Loucy (cell line): ENCODE measurements around the gene KLHL3.

ENCODE experiments used
- H2AFZ ChIP-seq: fragments of 200-600 bp; sonication (generic); 2 replicates; pipeline ENCODE4 v1.6.0; 2016; ENCODE audit warnings: antibody characterized with exemption, mild to moderate bottlenecking, low read length, moderate library complexity
- H3F3A ChIP-seq: fragments of 200-600 bp; 2 replicates; pipeline ENCODE4 v1.6.0; 2016; ENCODE audit warnings: antibody characterized with exemption, low read depth, mild to moderate bottlenecking
- H3K27me3 ChIP-seq: fragments of 200-600 bp; sonication (generic); 2 replicates; pipeline ENCODE4 v1.6.1; 2014; ENCODE audit warnings: low read length, mild to moderate bottlenecking; ENCODE audit not compliant: insufficient read depth, poor library complexity, severe bottlenecking
- H3K36me3 ChIP-seq: fragments of 200-600 bp; sonication (generic); 2 replicates; pipeline ENCODE4 v1.6.1; 2016; ENCODE audit warnings: low read length; ENCODE audit not compliant: insufficient read depth
- H3K4me1 ChIP-seq: fragments of 200-600 bp; sonication (generic); 2 replicates; pipeline ENCODE4 v1.5.1; 2014; ENCODE audit warnings: low read length, mild to moderate bottlenecking; ENCODE audit not compliant: insufficient read depth, poor library complexity, severe bottlenecking
- H3K4me2 ChIP-seq: fragments of 200-600 bp; sonication (generic); 2 replicates; pipeline ENCODE4 v1.6.0; 2014; ENCODE audit warnings: antibody characterized with exemption, low read length, low read depth, mild to moderate bottlenecking; ENCODE audit not compliant: poor library complexity, severe bottlenecking
- H3K4me3 ChIP-seq: fragments of 200-600 bp; sonication (generic); 2 replicates; pipeline ENCODE4 v1.5.1; 2014; ENCODE audit warnings: low read length, mild to moderate bottlenecking, mixed read lengths; ENCODE audit not compliant: poor library complexity, severe bottlenecking
- H3K79me2 ChIP-seq: fragments of 200-600 bp; sonication (generic); 2 replicates; pipeline ENCODE4 v1.6.1; 2014; ENCODE audit warnings: low read length; ENCODE audit not compliant: insufficient read depth
- H3K9ac ChIP-seq: fragments of 200-600 bp; sonication (generic); 2 replicates; pipeline ENCODE4 v1.6.0; 2014; ENCODE audit warnings: mild to moderate bottlenecking, low read depth, low read length, moderate library complexity; ENCODE audit not compliant: poor library complexity, severe bottlenecking
- H3K9me2 ChIP-seq: fragments of 200-600 bp; sonication (generic); replicated peaks from 2 replicates; pipeline ENCODE4 v1.6.1; 2016; ENCODE audit warnings: low read depth, low read length, mixed read lengths
- H3K9me3 ChIP-seq: fragments of 200-600 bp; sonication (generic); 2 replicates; pipeline ENCODE4 v1.6.1; 2014; ENCODE audit warnings: mild to moderate bottlenecking, antibody characterized with exemption, low read length, low read depth; ENCODE audit not compliant: insufficient read depth
- H4K20me1 ChIP-seq: fragments of 200-600 bp; sonication (generic); 2 replicates; pipeline ENCODE4 v1.6.0; 2014; ENCODE audit warnings: antibody characterized with exemption, low read length, mild to moderate bottlenecking; ENCODE audit not compliant: insufficient read depth, poor library complexity, severe bottlenecking
- CTCF ChIP-seq: fragments of 200-600 bp; sonication (generic); conservative IDR thresholded peaks from 2 replicates; pipeline ENCODE4 v1.5.1; 2014; ENCODE audit warnings: mild to moderate bottlenecking, antibody characterized with exemption, low read length
- EZH2phosphoT487 ChIP-seq: fragments of 200-600 bp; IDR thresholded peaks from 2 replicates; pipeline ENCODE4 v1.6.1; 2018; ENCODE audit warnings: antibody characterized with exemption, mild to moderate bottlenecking, moderate library complexity, borderline replicate concordance

KLHL3 gene

GRCh38 chr5:137727623-137728022, 8.3 kb downstream of the KLHL3 start:
- TF ChIP-seq CTCF (no peak), EZH2phosphoT487 (no peak)
- Histone ChIP-seq H4K20me1 (no peaks in the 10 kb centered on the region), H3K9me2 (no peaks in the 10 kb centered on the region)

DNA sequence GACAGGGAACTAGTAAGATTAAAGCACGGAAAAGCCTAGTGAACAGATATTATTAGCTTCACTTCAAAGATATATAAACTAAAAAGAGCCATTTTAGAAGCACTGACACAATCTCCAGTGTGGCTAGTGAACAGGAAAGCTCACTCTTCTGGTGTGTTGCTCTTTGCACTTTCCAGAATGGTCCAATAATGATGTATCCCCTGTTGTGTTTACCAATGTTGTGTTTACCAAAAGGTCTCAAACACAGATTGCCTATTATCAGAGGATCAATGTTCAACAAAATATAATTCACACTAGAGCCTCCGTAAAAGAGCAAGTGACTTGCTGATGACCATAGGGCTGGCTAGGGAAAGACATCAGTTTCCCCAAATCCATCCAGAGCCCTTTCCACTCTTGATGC, 11.6 kb downstream of the KLHL3 start:
- no peak for TF ChIP-seq CTCF
- TF ChIP-seq EZH2phosphoT487: no peak
- Histone ChIP-seq H3K36me3 (peaks cover 3% of the 10 kb centered on the region; the same call in 1 of the 2 replicates), H3K4me2 (no peak overlapping the region), H3K79me2 (peaks cover 11% of the 10 kb centered on the region; the same call in 1 of the 2 replicates), H3K4me1 (peaks cover 18% of the 10 kb centered on the region), H3K9ac (no peak overlapping the region), H3F3A (no peaks in the 10 kb centered on the region), H3K27me3 (no peaks in the 10 kb centered on the region), H4K20me1 (no peaks in the 10 kb centered on the region), H3K9me3 (no peaks in the 10 kb centered on the region), H3K4me3 (no peak overlapping the region), H2AFZ (no peak overlapping the region), H3K9me2 (no peaks in the 10 kb centered on the region)

More at GRCh38 chr5:137727623-137728022, 8.3 kb downstream of the KLHL3 start:
- Histone ChIP-seq H3K4me2 (no peak overlapping the region), H2AFZ (no peak overlapping the region), H3K4me1 (peaks cover 30% of the 10 kb centered on the region), H3K9ac (no peak overlapping the region), H3K36me3 (no peaks in the 10 kb centered on the region), H3F3A (no peaks in the 10 kb centered on the region), H3K27me3 (no peaks in the 10 kb centered on the region), H3K9me3 (no peaks in the 10 kb centered on the region), H3K4me3 (no peak overlapping the region), H3K79me2 (peaks cover 39% of the 10 kb centered on the region; the same call in 1 of the 2 replicates)

DNA sequence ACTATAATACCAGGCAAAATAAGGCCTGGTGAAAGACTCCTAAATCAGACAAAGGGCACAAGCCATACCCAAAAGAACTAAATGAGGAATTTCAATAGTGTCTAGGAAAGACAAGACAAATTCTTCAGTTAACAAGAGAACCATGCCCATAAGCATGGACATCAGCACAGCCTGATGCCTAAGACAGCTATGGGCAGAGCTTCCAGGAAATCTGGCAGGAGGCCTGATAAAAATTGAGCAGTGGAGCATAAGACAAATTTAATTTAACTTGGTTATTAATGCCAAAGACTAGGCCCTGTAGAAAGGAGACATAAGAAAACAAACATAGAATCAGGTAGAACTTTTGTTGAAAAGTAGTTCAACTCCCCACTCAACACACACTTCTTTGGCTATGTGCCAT, 17.3 kb downstream of the KLHL3 start:
- H3K4me2 ChIP-seq: no peak overlapping the region
- H3K27me3 ChIP-seq: no peaks in the 10 kb centered on the region
- no peaks in the 10 kb centered on the region for H3K9me2 ChIP-seq
- H3K4me1 ChIP-seq: peaks cover 17% of the 10 kb centered on the region
- H3F3A ChIP-seq: no peaks in the 10 kb centered on the region
- no peak overlapping the region for H2AFZ ChIP-seq
- no peaks in the 10 kb centered on the region for H3K79me2 ChIP-seq
- no peak overlapping the region for H3K4me3 ChIP-seq
- peaks cover 21% of the 10 kb centered on the region; the same call in 1 of the 2 replicates for H3K36me3 ChIP-seq
- no peak overlapping the region for H3K9ac ChIP-seq
- no peaks in the 10 kb centered on the region for H4K20me1 ChIP-seq
- no peaks in the 10 kb centered on the region; the same call in 1 of the 2 replicates for H3K9me3 ChIP-seq
- TF ChIP-seq EZH2phosphoT487 (no peak), CTCF (no peak)
